Psoas muscle (tissue), 8 donors: Measurements from ENCODE around the gene CCNQ. TPM values are rescaled to one million over a fixed set of nuclear protein-coding genes. Genes with fewer than 3 reads are reported as not detected.
A peak's percentile ranks its signal among the peaks of the same experiment; 100 is the strongest.

Experiments used
- ATAC-seq, 4 donors: fragments of 200-7000 bp; cut with Tn5 transposase; one replicate each; pipeline ENCODE4 v1.9.1; 2020; ENCODE audit warnings: moderate library complexity in 3 of 4, mild to moderate bottlenecking in 2 of 4
- DNase-seq, 2 donors: peaks; one replicate each; pipeline ENCODE4 v3.0.0-alpha.2; 2020
- H3K27ac ChIP-seq: fragments of 200-600 bp; one replicate; pipeline ENCODE4 v1.8.0; 2022
- H3K27me3 ChIP-seq, 3 donors: fragments of 200-600 bp in 1 of 3; one replicate each; pipeline versions ENCODE4 v1.6.1 to v1.8.0; 2013 to 2022; ENCODE audit warnings: low read length in 2 of 3, mild to moderate bottlenecking in 2 of 3, moderate library complexity in 1 of 3; ENCODE audit not compliant: insufficient read depth in 3 of 3
- H3K36me3 ChIP-seq, 2 donors: fragments of 200-600 bp in 1 of 2; one replicate each; pipeline versions ENCODE4 v1.6.1 to v1.8.0; 2013 to 2022; ENCODE audit warnings: low read depth in 1 of 2, mild to moderate bottlenecking in 1 of 2, moderate library complexity in 1 of 2; ENCODE audit not compliant: insufficient read depth in 1 of 2
- H3K4me1 ChIP-seq: fragments of 200-600 bp; one replicate; pipeline ENCODE4 v1.8.0; 2022
- H3K4me3 ChIP-seq: fragments of 200-600 bp; one replicate; pipeline ENCODE4 v1.8.0; 2022; ENCODE audit warnings: mild to moderate bottlenecking
- H3K9me3 ChIP-seq: fragments of 200-600 bp; one replicate; pipeline ENCODE4 v1.8.0; 2022
- whole genome bisulfite sequencing, 3 donors: extraction: QIAGEN DNeasy Blood & Tissue Kit; methylation state at CpG; one replicate each; pipeline versions ENCODE4 v1.1.6 to v1.1.7; 2013; 5-methylcytosine and 5-hydroxymethylcytosine counted together
- intact Hi-C, 2 donors: fragments of 100-400 bp; cut with DNase I; formaldehyde crosslinking; loops; one replicate each; pipeline versions ENCODE4 v1.11.0 to v1.14.2; 2022
- polyA plus RNA-seq, 3 donors: library from polyadenylated mRNA; stranded (reverse); fragments of 200-250 nt; gene quantifications; one replicate each; pipeline ENCODE4 v1.2.3, GENCODE V29; 2013
- total RNA-seq, 4 donors: library from RNA; stranded (reverse); fragmentation: NEBNext Ultra II Directional in 2 of 4; extraction: Animal tissue kit (Norgen Biotek cat#: 25700) in 2 of 4; gene quantifications; one replicate each; pipeline versions ENCODE4 v1.2.1 to v1.2.4, GENCODE V29; 2021 to 2023
- TF ChIP-seq, protein P1 (sequence below): fragments of 200-600 bp; IDR thresholded peaks from one replicate; pipeline ENCODE4 v1.8.0; 2022; ENCODE audit warnings: antibody characterized with exemption
- donor health status: healthy with polysubstance abuse.
- donor health status: DM: no; HTN: no; CAD: no; lungs with moderate emphysema.
- donor health status: Bipolar disorder and iron deficiency.
- donor health status: healthy.
- donor health status: DM: yes; HTN: yes; CAD: no.
- donor health status: DM: no; HTN: no; CAD: no.
- donor health status: DM: no; HTN: no; CAD: no.
- donor health status: DM: yes; HTN: yes; CAD: no.

Gene CCNQ
- total and polyA plus RNA-seq, 7 donors: 17.0 to 53.5 (median 34.3) TPM

DNA sequence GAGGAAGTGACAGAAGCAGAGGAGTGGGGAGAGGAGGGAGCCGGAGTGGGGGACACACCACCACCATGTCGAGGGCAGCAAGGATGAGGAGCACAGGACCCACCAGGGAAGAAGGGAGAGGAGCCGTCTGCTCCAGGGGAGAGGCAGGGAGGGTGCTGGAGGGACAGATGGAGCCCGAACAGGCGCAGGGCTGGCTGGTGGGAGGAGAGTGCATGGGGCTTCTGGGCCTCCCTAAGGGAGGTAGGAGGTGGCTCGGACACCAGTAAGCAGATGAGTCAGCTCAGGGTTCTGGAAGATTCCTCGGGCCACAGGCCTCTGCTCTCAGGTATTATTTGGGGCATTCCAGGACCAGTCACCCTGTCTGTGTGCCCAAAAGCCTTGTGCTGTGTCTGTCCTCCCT is 51.7 kb downstream of the CCNQ start:
- Histone ChIP-seq H3K4me1 (no peaks in the 10 kb centered on the region), H3K27ac (no peak overlapping the region), H3K36me3 (no peaks in the 10 kb centered on the region), H3K27me3 (peaks cover 0 to 29% (median 0%) of the 10 kb centered on the region in 3 donors), H3K4me3 (no peak overlapping the region), H3K9me3 (no peaks in the 10 kb centered on the region)
- ATAC-seq (no peak), DNase-seq (no peak)
- TF ChIP-seq, protein P1, sequence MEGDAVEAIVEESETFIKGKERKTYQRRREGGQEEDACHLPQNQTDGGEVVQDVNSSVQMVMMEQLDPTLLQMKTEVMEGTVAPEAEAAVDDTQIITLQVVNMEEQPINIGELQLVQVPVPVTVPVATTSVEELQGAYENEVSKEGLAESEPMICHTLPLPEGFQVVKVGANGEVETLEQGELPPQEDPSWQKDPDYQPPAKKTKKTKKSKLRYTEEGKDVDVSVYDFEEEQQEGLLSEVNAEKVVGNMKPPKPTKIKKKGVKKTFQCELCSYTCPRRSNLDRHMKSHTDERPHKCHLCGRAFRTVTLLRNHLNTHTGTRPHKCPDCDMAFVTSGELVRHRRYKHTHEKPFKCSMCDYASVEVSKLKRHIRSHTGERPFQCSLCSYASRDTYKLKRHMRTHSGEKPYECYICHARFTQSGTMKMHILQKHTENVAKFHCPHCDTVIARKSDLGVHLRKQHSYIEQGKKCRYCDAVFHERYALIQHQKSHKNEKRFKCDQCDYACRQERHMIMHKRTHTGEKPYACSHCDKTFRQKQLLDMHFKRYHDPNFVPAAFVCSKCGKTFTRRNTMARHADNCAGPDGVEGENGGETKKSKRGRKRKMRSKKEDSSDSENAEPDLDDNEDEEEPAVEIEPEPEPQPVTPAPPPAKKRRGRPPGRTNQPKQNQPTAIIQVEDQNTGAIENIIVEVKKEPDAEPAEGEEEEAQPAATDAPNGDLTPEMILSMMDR: no peak
- WGBS, 3 donors: 56 to 68% (median 62%) methylated on average over 6 to 7 of the region's 7 CpGs
- intact Hi-C loops: no loop called here

DNA sequence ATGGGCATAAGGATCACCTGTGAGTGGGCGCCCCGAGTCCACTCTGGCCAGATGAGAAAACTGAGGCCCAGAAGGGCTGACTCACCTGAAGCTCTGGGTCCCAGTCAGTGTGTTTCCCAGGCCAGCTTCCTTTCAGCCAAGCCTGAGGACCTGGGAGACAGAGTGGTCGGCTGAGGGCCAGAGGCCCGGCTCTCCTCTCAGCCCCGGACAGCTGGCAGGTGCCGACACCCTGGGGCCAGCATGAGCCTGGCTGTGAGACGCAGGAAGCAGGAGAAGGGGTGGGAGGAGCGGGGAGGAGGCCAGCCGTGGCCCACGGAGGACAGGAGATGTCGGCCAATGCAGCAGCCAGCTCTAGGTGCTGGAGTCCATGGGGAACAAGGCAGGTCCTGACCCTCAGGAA is 52.6 kb downstream of the CCNQ start:
- intact Hi-C loops: no loop called here

DNA sequence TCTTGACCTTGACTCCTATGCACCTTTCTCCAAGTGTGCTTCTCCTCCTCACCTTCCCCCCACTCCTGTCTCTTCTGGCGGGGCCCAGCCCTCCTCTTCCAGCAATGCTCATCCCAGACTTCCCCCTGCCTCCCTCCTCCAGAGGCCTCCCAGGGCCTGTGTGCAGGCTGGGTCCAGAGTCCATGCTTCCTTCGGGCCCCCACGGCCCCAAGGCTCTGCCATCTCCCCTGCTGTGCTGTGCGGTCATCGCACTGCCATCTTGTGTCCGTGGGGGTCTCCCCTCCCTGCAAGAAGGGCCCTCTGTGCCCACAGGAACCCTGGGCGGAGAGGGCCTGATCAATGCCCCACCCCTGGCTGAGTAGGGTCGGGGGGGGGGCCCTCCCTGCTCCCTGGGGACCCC is 54.2 kb downstream of the CCNQ start:
- Histone ChIP-seq H3K9me3 (no peaks in the 10 kb centered on the region), H3K4me1 (no peaks in the 10 kb centered on the region), H3K36me3 (no peaks in the 10 kb centered on the region), H3K4me3 (no peak overlapping the region), H3K27me3 (peaks cover 0 to 33% (median 0%) of the 10 kb centered on the region in 3 donors), H3K27ac (no peak overlapping the region)
- ATAC-seq (no peak), DNase-seq (no peak)
- intact Hi-C loops: loop anchor here in 1 of 2 donors (5.0 kb wide), 1 partner anchor 408 kb away; no protein-coding TSS in a partner anchor
- TF ChIP-seq, protein P1: no peak
- 71 to 97% (median 82%) methylated on average over 7 to 8 of the region's 8 CpGs for whole genome bisulfite sequencing, 3 donors

More for the DNA sequence above, 52.6 kb downstream of the CCNQ start:
- ATAC-seq: no peak
- WGBS, 3 donors: 49 to 72% (median 70%) methylated on average over 6 to 11 of the region's 11 CpGs
- Histone ChIP-seq H3K4me1 (no peaks in the 10 kb centered on the region), H3K9me3 (no peaks in the 10 kb centered on the region), H3K27me3 (peaks cover 0 to 29% (median 0%) of the 10 kb centered on the region in 3 donors), H3K27ac (no peak overlapping the region), H3K36me3 (no peaks in the 10 kb centered on the region), H3K4me3 (no peak overlapping the region)
- TF ChIP-seq, protein P1: no peak
- DNase-seq: no peak

DNA sequence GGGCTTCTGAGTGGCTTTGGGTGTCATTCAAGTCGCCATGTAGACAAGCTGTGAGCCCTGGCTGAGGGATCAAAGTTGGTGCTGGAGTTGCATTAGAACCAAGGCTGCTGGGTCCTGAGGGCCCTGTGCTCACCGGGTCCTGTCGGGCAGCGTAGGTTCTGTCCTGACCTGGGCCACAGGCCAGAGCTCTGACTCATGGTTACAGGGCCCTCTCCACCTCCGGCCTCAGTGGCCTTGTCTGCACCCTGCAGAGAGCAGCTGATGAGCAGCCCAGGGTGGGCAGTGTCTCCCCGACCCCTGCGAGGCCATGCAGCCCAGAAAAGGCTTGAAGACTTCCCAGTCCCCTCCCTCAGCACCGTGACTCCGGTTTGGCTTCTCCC is 59.0 kb downstream of the CCNQ start:
- TF ChIP-seq, protein P1: no peak
- ATAC-seq (peak in 1 of 4 donors; percentile 7), DNase-seq (no peak)
- 57 to 73% (median 62%) methylated on average over 8 to 9 of the region's 9 CpGs for WGBS, 3 donors
- peaks cover 0 to 28% (median 2%) of the 10 kb centered on the region in 3 donors for H3K27me3 ChIP-seq
- H3K4me3 ChIP-seq: no peak overlapping the region
- H3K9me3 ChIP-seq: no peaks in the 10 kb centered on the region
- H3K27ac ChIP-seq: no peak overlapping the region
- intact Hi-C loops: loop anchor here in 1 of 2 donors (5.0 kb wide), 1 partner anchor 412 kb away; no protein-coding TSS in a partner anchor
- H3K36me3 ChIP-seq: no peaks in the 10 kb centered on the region
- no peaks in the 10 kb centered on the region for H3K4me1 ChIP-seq
